Left colon (tissue), 2 donors: Measurements from ENCODE around the gene TMEM202. TPM values are rescaled to one million over a fixed set of nuclear protein-coding genes. Genes with fewer than 3 reads are reported as not detected.

Experiments used
- ATAC-seq: fragments of 200-7000 bp; cut with Tn5 transposase; one replicate; pipeline ENCODE4 v1.9.1; 2020; ENCODE audit warnings: mild to moderate bottlenecking, moderate library complexity
- DNase-seq, 2 donors: peaks; one replicate each; pipeline ENCODE4 v3.0.0-alpha.2; 2020
- intact Hi-C, 2 donors: fragments of 100-400 bp; cut with DNase I in 1 of 2; cut with micrococcal nuclease in 1 of 2; formaldehyde crosslinking; loops; one replicate each; pipeline versions ENCODE4 v1.11.2 to v1.14.0; 2022; cut with DNase I, micrococcal nuclease
- total RNA-seq, 2 donors: library from RNA; stranded (reverse); fragmentation: NEBNext Ultra II Directional; extraction: Animal tissue kit (Norgen Biotek cat#: 25700); gene quantifications; one replicate each; pipeline ENCODE4 v1.2.1, GENCODE V29; 2021
- donor health status: DM: no; HTN: no; CAD: no.
- donor health status: DM: yes; HTN: yes; CAD: no.

TMEM202 gene
- total RNA-seq, 2 donors from 2014 or later, result not detected

DNA sequence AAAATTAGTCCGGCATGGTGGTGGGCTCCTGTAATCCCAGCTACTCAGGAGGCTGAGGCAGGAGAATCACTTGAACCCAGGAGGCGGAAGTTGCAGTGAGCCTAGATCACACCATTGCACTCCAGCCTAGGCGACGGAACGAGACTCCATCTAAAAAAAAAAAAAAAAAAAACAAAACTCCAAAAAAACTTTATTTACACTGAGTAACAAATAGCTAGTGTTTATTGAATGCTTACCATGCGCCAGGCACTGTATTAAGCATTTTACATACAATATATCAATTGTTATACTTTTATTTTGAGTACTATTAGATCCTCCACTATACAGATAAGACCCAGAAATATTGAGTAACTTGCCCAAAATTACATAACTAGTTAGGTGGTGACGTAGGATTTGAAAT, 58.6 kb downstream of the TMEM202 start:
- intact Hi-C loops, result no loop called here
- no peak for DNase-seq
- no peak for ATAC-seq

Other genes with a start within 250 kb of the TMEM202 start
- gene GRAMD2A, start 200.5 kb upstream of the TMEM202 start, total RNA-seq, result 1 to 10 TPM; 1.0 to 6.3 TPM
- 100 to 1,000 TPM; 407 to 466 TPM for gene PKM, start 167.1 kb upstream of the TMEM202 start, total RNA-seq
- 10 to 100 TPM; 39.1 to 40.8 TPM for gene PARP6, start 125.8 kb upstream of the TMEM202 start, total RNA-seq
- 1 to 10 TPM; 1.1 to 1.2 TPM for gene CELF6, start 78.1 kb upstream of the TMEM202 start, total RNA-seq
- 100 to 1,000 TPM in 1 of 2 donors, 10 to 100 TPM in 1; 91.4 to 107 TPM for gene HEXA, start 22.3 kb upstream of the TMEM202 start, total RNA-seq
- 100 to 1,000 TPM; 118 to 131 TPM for gene ARIH1, start 76.0 kb downstream of the TMEM202 start, total RNA-seq